Epithelial cell of umbilical artery (primary cell): ENCODE data around the gene PCLO. TPM values are rescaled to one million over a fixed set of nuclear protein-coding genes. Genes with fewer than 3 reads are reported as not detected.

Experiments used
- total RNA-seq: library from RNA; depleted of rRNA; stranded (reverse); fragments of >200 nt; gene quantifications from 2 replicates; pipeline ENCODE4 v1.2.3, GENCODE V29; 2014

PCLO gene
- under 0.01 TPM in 2 replicates for total RNA-seq

DNA sequence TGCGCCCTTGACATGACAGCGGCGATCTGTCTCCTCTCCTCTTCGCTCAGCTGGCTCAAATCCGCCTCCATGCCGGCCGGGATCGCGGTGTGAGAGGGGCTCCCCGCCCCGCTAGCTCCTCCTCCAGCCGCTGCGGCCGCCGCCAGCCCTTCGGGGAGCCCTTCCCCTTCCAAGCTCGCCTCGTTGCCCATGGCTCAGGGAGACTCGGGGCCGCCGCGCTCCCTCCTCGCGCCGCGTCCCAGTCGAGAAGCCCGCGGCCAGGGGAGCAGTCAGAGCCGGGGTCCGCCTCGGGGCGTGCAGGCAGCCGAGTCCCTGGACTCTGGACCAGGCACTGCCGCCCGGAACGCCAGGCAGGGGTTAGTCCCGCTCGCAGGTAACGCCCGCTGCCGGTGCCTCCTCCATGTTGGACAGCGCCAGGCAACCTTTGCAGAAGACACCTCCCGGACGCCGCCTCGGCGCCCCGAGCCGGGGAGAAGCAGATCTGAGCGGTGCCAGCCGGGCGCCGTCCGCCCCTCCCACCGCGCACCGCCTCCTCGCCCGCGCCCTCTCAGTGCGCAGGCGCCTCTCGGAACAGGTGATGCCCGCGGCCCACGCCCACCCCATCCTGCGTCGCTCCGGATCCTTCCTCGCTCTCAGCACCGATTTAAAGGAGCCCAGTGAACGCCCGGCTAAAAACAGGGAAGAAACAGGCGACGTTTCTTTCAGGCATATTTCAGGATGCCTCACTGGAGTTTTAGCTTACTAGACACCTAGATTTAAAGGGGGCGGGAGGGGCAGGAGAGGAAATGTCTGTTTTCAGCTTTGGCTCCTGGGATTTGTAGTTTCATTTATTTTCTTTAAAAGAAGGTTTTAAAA, at the start of gene PCLO:
Gene PCLO, minus strand, starts transcription at position 483 of the 855 bp plus-strand sequence. Its CDS starts 292 bp downstream, at position 191.

